ENCODE results near the gene IFNGR1. TPM values are rescaled to one million over a fixed set of nuclear protein-coding genes. Genes with fewer than 3 reads are reported as not detected.
A peak's percentile ranks its signal among the peaks of the same experiment; 100 is the strongest.

The IFNGR1 gene
- total RNA-seq, 6 experiments from 2014 or later = 25.8 to 88.8 (median 37.4) TPM

GRCh38 chr6:137224799-137225198 is 5.6 kb upstream of the IFNGR1 start:
- Histone ChIP-seq H3K9me3 (no peaks in the 10 kb centered on the region), H3K36me3 (no peaks in the 10 kb centered on the region), H3K27ac (peak overlapping the region in 2 of 3 donors; percentile 50 to 53), H3K4me3 (no peak overlapping the region), H3K4me1 (peaks cover 0 to 11% (median 2%) of the 10 kb centered on the region in 4 donors), H3K27me3 (no peaks in the 10 kb centered on the region)
- WGBS (ENCODE audit: insufficient coverage, low coverage, low lambda C conversion rate, missing lambda C conversion rate) = 21% methylated on average over 1 of the region's 2 CpGs
- DNase-seq (no peak), ATAC-seq (peak; percentile 52 to 70 (median 57))
- intact Hi-C loops (cut with DNase I) = no loop called here
- TF ChIP-seq CTCF (IDR thresholded peaks at IDR 0.05) (no peak), POLR2A (IDR thresholded peaks at IDR 0.05) (peak; percentile 20)

- Histone ChIP-seq H3K27ac (peak overlapping the region; percentile 24 to 51 (median 50)), H3K9me3 (no peaks in the 10 kb centered on the region), H3K4me1 (peaks cover 0 to 14% (median 4%) of the 10 kb centered on the region in 4 donors), H3K27me3 (no peaks in the 10 kb centered on the region), H3K36me3 (no peaks in the 10 kb centered on the region), H3K4me3 (no peak overlapping the region)
- DNase-seq (no peak), ATAC-seq (peak in 1 of 4 donors; percentile 25)
- no peak for TF ChIP-seq CTCF (IDR thresholded peaks at IDR 0.05)
- peak; percentile 29 for TF ChIP-seq POLR2A (IDR thresholded peaks at IDR 0.05)
- 54% methylated on average over 4 of the region's 6 CpGs for WGBS (ENCODE audit: insufficient coverage, low coverage, low lambda C conversion rate, missing lambda C conversion rate)
- intact Hi-C loops (cut with DNase I) = no loop called here
These were observed 4.4 kb upstream of the IFNGR1 start for GRCh38 chr6:137223370-137224131.

- Histone ChIP-seq H3K27ac (peak overlapping the region; percentile 51 to 70 (median 52)), H3K36me3 (no peaks in the 10 kb centered on the region), H3K9me3 (no peaks in the 10 kb centered on the region), H3K4me1 (peaks cover 0 to 12% (median 4%) of the 10 kb centered on the region in 4 donors), H3K4me3 (no peak overlapping the region), H3K27me3 (no peaks in the 10 kb centered on the region)
- DNase-seq (no peak), ATAC-seq (no peak)
- intact Hi-C loops (cut with DNase I) = no loop called here
- TF ChIP-seq CTCF (IDR thresholded peaks at IDR 0.05) (no peak), POLR2A (IDR thresholded peaks at IDR 0.05) (no peak)
- 56% methylated on average over 3 of the region's 3 CpGs for WGBS (ENCODE audit: insufficient coverage, low coverage, low lambda C conversion rate, missing lambda C conversion rate)
These were observed 3.2 kb upstream of the IFNGR1 start for GRCh38 chr6:137222381-137222780.

GRCh38 chr6:137219664-137220252 is 573 bp upstream of the IFNGR1 start:
- 60% methylated on average over 6 of the region's 6 CpGs for WGBS (ENCODE audit: insufficient coverage, low coverage, low lambda C conversion rate, missing lambda C conversion rate)
- Histone ChIP-seq H3K36me3 (no peaks in the 10 kb centered on the region), H3K9me3 (no peaks in the 10 kb centered on the region), H3K27me3 (no peaks in the 10 kb centered on the region), H3K4me1 (peaks cover 0 to 36% (median 12%) of the 10 kb centered on the region in 4 donors), H3K27ac (peak overlapping the region; percentile 94 to 99 (median 97)), H3K4me3 (peak overlapping the region; percentile 76 to 84 (median 79))
- intact Hi-C loops (cut with DNase I) = no loop called here
- DNase-seq = no peak
- ATAC-seq = no peak
- no peak for TF ChIP-seq POLR2A (IDR thresholded peaks at IDR 0.05)
- no peak for TF ChIP-seq CTCF (IDR thresholded peaks at IDR 0.05)

Data from right lobe of liver (tissue), 6 donors.